Body of pancreas (tissue), 4 donors: Measurements from ENCODE around the gene THADA.

ENCODE experiments used
- POLR2A ChIP-seq, 3 donors: fragments of 450-650 bp; IDR thresholded peaks; one replicate each; pipeline ENCODE4 v1.6.1; 2016; ENCODE audit warnings: antibody characterized with exemption in 3 of 3, mild to moderate bottlenecking in 2 of 3
- TF ChIP-seq, protein P1 (sequence below), 7 experiments: fragments of 450-650 bp in 4 of 7; fragments of 200-600 bp in 3 of 7; sonication (generic) in 3 of 7; IDR thresholded peaks; one replicate each; pipeline ENCODE4 v1.5.1; 2016 to 2019; ENCODE audit warnings: antibody characterized with exemption in 7 of 7

DNA sequence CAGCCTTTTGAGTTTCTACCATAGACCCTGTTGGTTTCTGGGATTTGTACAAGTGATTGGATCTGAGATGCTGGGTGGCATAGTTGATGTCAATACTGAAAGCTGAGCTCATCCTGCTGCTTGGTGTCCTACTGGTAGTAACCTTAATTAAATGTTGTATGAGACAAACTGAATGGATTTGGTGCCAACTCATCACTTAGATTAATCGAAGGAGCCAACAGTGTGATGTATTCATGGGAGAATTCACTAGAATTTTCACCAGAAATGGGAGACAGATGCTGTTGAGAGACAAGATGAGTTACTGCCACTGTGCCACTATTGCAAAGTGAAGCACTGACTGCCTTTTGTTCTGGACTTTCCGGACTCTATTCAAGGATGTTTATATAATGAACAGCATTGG is 158.5 kb downstream of the THADA start:
- TF ChIP-seq POLR2A (IDR thresholded peaks at IDR 0.05) = no peak
- TF ChIP-seq, protein P1, sequence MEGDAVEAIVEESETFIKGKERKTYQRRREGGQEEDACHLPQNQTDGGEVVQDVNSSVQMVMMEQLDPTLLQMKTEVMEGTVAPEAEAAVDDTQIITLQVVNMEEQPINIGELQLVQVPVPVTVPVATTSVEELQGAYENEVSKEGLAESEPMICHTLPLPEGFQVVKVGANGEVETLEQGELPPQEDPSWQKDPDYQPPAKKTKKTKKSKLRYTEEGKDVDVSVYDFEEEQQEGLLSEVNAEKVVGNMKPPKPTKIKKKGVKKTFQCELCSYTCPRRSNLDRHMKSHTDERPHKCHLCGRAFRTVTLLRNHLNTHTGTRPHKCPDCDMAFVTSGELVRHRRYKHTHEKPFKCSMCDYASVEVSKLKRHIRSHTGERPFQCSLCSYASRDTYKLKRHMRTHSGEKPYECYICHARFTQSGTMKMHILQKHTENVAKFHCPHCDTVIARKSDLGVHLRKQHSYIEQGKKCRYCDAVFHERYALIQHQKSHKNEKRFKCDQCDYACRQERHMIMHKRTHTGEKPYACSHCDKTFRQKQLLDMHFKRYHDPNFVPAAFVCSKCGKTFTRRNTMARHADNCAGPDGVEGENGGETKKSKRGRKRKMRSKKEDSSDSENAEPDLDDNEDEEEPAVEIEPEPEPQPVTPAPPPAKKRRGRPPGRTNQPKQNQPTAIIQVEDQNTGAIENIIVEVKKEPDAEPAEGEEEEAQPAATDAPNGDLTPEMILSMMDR (IDR thresholded peaks at IDR 0.05) = no peak
